ENCODE measurements around the gene COBLL1. TPM values are rescaled to one million over a fixed set of nuclear protein-coding genes. Genes with fewer than 3 reads are reported as not detected.

COBLL1 gene
- total RNA-seq, 2 donors from 2014 or later = 16.5 to 17.3 TPM

- no peaks in the 10 kb centered on the region for H3K4me1 Mint-ChIP-seq
- no peaks in the 10 kb centered on the region for H3K36me3 ChIP-seq (ENCODE audit: control insufficient read depth, insufficient read depth, low read length)
- no peak overlapping the region for H3K27ac ChIP-seq (ENCODE audit: low read depth, low read length)
- H3K4me3 ChIP-seq (ENCODE audit: low read length) = no peak overlapping the region
- no peaks in the 10 kb centered on the region for H3K4me1 ChIP-seq (ENCODE audit: control insufficient read depth, insufficient read depth, low read length)
- no peak overlapping the region for H3K9ac ChIP-seq (ENCODE audit: extremely low read depth, low read length, poor library complexity, severe bottlenecking)
- no peaks in the 10 kb centered on the region for H3K9me3 ChIP-seq (ENCODE audit: control insufficient read depth, low read length)
- DNase-seq = no peak
- H3K9me3 Mint-ChIP-seq = no peaks in the 10 kb centered on the region
- no peaks in the 10 kb centered on the region for H3K27me3 Mint-ChIP-seq (ENCODE audit: insufficient read depth)
- no peak overlapping the region for H3K27ac Mint-ChIP-seq
- no peaks in the 10 kb centered on the region for H3K36me3 Mint-ChIP-seq (ENCODE audit: low read depth)
- no peaks in the 10 kb centered on the region for H3K27me3 ChIP-seq (ENCODE audit: control insufficient read depth, insufficient read depth, low read length, poor library complexity, severe bottlenecking)
- WGBS, 2 experiments (ENCODE audit: insufficient coverage in 1 of 2, insufficient read length in 1 of 2) = 94 to 97% methylated on average over 4 of the region's 4 CpGs
- no peak overlapping the region for H3K4me3 Mint-ChIP-seq
- TF ChIP-seq CTCF (conservative IDR thresholded peaks at IDR 0.05) = no peak
Measured at GRCh38 chr2:164678631-164679149, 162.9 kb downstream of the COBLL1 start.

GRCh38 chr2:164677733-164678132, 163.9 kb downstream of the COBLL1 start:
- H3K4me3 ChIP-seq (ENCODE audit: low read length) = no peak overlapping the region
- H3K9me3 Mint-ChIP-seq = no peaks in the 10 kb centered on the region
- H3K27ac Mint-ChIP-seq = no peak overlapping the region
- H3K27me3 Mint-ChIP-seq (ENCODE audit: insufficient read depth) = no peaks in the 10 kb centered on the region
- H3K36me3 Mint-ChIP-seq (ENCODE audit: low read depth) = no peaks in the 10 kb centered on the region
- no peaks in the 10 kb centered on the region for H3K36me3 ChIP-seq (ENCODE audit: control insufficient read depth, insufficient read depth, low read length)
- no peak for TF ChIP-seq CTCF (conservative IDR thresholded peaks at IDR 0.05)
- no peak overlapping the region for H3K4me3 Mint-ChIP-seq
- DNase-seq = no peak
- H3K27ac ChIP-seq (ENCODE audit: low read depth, low read length) = no peak overlapping the region
- no peaks in the 10 kb centered on the region for H3K9me3 ChIP-seq (ENCODE audit: control insufficient read depth, low read length)
- no peaks in the 10 kb centered on the region for H3K4me1 ChIP-seq (ENCODE audit: control insufficient read depth, insufficient read depth, low read length)
- no peaks in the 10 kb centered on the region for H3K4me1 Mint-ChIP-seq
- 100% methylated on average over 1 of the region's 1 CpG; no CpG with 5 or more reads in 1 of the 2 experiments for WGBS, 2 experiments (ENCODE audit: insufficient coverage in 1 of 2, insufficient read length in 1 of 2)
- H3K27me3 ChIP-seq (ENCODE audit: control insufficient read depth, insufficient read depth, low read length, poor library complexity, severe bottlenecking) = no peaks in the 10 kb centered on the region
- no peak overlapping the region for H3K9ac ChIP-seq (ENCODE audit: extremely low read depth, low read length, poor library complexity, severe bottlenecking)

DNA sequence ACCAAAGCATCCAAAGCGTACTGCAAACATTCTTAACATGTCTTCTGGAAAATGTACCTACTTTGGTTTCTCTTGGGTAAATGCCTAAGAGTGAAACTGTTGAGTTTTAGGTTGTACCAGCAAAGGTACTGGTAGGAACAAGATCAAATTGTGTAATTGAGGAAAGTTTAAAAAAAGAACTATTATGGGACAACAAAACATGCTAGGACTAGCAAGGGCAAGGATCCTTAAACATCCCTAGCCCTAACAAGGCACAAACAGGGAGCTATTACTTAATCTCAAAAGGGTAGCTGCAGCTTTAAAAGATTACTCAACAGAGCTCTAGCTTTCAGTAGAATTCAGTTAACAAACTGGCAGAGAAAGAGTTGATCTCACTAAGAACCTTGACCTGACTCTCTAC, 164.4 kb downstream of the COBLL1 start:
- Mint-ChIP-seq H3K36me3 (ENCODE audit: low read depth) (no peaks in the 10 kb centered on the region), H3K4me3 (no peak overlapping the region), H3K27ac (no peak overlapping the region), H3K27me3 (ENCODE audit: insufficient read depth) (no peaks in the 10 kb centered on the region), H3K9me3 (no peaks in the 10 kb centered on the region), H3K4me1 (no peaks in the 10 kb centered on the region)
- Histone ChIP-seq H3K36me3 (ENCODE audit: control insufficient read depth, insufficient read depth, low read length) (no peaks in the 10 kb centered on the region), H3K9me3 (ENCODE audit: control insufficient read depth, low read length) (no peaks in the 10 kb centered on the region), H3K27ac (ENCODE audit: low read depth, low read length) (no peak overlapping the region), H3K27me3 (ENCODE audit: control insufficient read depth, insufficient read depth, low read length, poor library complexity, severe bottlenecking) (no peaks in the 10 kb centered on the region), H3K9ac (ENCODE audit: extremely low read depth, low read length, poor library complexity, severe bottlenecking) (no peak overlapping the region), H3K4me1 (ENCODE audit: control insufficient read depth, insufficient read depth, low read length) (no peaks in the 10 kb centered on the region), H3K4me3 (ENCODE audit: low read length) (no peak overlapping the region)
- TF ChIP-seq CTCF (conservative IDR thresholded peaks at IDR 0.05) = no peak
- DNase-seq = no peak
- WGBS, 2 experiments (ENCODE audit: insufficient coverage in 1 of 2, insufficient read length in 1 of 2) = 100% methylated on average over 1 of the region's 1 CpG; no CpG with 5 or more reads in 1 of the 2 experiments

Measured in endodermal cell (in vitro differentiated cells).